Measurements from ENCODE around the gene TMED4. TPM values are rescaled to one million over a fixed set of nuclear protein-coding genes. Genes with fewer than 3 reads are reported as not detected.

The TMED4 gene
- total RNA-seq, 1 experiment from 2014 or later, result 94.4 TPM

DNA sequence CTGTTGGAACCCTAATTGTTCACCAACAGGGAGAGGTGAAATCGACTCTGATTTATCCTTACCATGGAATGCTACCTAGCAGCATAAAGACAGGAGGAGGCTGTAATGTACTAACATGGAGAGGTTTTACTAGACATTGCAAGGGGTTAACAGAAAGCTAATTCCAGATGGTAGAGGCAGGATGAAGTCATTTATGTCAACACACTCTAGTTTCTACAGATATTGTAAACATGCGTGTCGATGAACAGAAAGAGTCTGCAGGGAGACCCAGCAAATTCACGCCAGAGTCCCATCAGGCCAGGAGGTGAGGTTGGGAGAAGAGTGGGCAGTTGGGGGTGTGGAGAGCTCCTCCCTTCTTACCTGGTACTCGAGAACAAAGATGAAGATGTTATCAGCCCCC lies 47.9 kb downstream of the TMED4 start:
- no peaks in the 10 kb centered on the region for H3K36me3 ChIP-seq (replicated peaks; ENCODE audit: control insufficient read depth, insufficient read depth, low read length)
- no peaks in the 10 kb centered on the region for H3K27me3 ChIP-seq (ENCODE audit: control insufficient read depth, insufficient read depth, low read length)
- H3K4me3 ChIP-seq (ENCODE audit: insufficient read depth, low read depth, low read length), result no peak overlapping the region
- DNase-seq, result no peak

DNA sequence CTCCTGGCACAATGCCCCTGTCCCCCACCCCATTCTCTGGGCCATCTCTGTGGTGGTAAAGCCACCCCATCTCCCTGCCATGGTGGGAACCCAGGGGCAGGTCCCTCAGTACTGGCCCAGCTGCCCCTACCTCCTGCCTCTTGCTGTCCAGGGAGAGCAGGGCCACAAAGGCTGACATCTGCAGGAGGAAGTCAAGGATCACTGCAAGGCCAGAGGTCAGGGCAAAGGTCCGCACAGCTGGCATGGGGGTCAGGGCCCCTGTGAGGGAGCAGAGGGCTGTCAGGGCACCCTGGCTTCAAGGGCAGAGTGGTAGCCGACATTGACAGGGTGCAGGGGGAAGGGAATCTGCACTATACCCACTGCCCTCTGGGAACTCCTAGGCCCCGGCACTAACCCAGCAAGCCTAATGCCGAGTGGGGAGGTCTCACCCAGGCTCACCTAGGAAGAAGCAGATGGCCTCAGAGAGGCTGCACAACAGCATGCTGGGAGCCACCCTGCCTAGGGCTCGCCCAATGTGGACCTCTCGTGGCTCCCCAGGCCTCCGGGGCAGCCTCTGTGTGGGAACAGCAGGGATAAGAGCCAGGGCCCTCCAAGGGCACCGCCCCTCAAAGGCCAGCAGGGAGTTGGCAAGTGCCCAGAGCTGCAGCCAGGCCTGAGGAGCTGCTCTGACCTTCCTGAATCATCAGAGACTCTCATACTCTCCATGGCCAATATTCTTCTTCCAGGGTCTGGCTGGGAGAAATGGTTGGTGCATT lies 48.6 kb downstream of the TMED4 start:
- H3K27me3 ChIP-seq (ENCODE audit: control insufficient read depth, insufficient read depth, low read length), result no peaks in the 10 kb centered on the region
- no peak overlapping the region for H3K4me3 ChIP-seq (ENCODE audit: insufficient read depth, low read depth, low read length)
- no peaks in the 10 kb centered on the region for H3K36me3 ChIP-seq (replicated peaks; ENCODE audit: control insufficient read depth, insufficient read depth, low read length)
- peak; percentile 39 for DNase-seq

DNA sequence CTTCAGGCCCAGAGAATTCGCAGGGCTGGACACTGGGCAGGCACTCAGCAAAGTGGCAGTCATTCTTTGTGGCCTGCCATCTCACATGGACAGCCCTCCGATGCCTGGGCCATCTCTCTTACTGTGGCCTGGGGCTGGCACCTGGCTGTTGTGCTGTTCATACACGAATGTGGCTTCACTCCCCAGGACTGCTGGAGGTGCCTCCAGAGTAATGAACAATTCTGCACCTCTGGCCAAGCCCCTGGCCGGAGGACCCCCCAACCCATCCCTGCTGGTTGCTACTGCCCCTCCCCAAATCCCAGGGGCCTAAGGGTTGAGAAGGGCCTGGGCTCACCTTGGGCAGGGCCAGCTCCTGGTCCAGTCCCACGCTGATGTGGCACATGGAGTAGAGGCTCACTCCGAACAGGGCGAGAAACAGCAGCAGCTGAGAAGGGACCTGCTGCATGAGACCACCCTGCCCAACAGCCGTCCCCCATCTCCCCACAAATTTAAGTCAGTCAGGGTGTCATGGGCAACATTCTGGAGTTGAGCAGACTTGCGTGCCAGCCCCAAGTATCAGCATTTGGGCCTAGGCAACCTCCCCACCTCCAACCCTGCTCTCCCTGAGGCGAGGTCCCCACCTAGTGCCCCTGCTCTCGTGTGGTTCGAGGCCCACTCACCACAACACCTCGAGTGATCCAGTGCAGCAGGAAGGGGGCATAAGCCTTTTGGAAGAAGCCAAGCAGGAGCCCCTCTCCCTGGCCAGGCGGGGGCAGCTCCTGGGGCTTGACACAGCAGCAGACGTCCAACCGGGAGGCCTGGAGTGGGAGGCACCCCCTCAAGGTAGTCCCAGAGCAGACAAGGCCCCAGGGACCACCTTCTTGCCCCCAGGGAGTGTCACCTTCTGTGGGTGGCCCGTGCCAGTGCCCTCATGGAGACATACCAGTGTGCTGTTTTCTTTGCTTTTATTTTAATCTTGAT lies 50.3 kb downstream of the TMED4 start:
- Histone ChIP-seq H3K27me3 (ENCODE audit: control insufficient read depth, insufficient read depth, low read length) (no peaks in the 10 kb centered on the region), H3K36me3 (replicated peaks; ENCODE audit: control insufficient read depth, insufficient read depth, low read length) (no peaks in the 10 kb centered on the region), H3K4me3 (ENCODE audit: insufficient read depth, low read depth, low read length) (no peak overlapping the region)
- peak; percentile 34 for DNase-seq

DNA sequence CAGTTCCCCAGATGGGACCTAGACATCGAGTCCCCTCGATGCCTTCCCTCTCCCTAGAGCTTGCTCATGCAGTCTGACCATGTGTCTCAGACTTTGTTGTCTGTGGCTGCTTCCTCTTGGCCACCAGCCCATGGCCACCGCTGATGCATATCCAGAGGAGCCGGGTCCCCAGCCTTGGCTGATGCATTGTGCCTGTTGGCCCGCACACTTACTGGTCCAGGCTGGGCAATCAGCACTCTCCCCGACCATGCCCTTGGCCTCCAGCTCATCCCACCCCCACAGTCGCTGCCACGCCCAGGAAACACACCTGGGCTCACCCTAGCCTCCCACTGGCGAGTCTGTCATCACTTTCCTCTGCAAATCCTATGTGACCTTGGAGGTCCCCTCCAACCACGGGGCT lies 51.0 kb downstream of the TMED4 start:
- peak; percentile 38 for DNase-seq
- H3K36me3 ChIP-seq (replicated peaks; ENCODE audit: control insufficient read depth, insufficient read depth, low read length), result no peaks in the 10 kb centered on the region

More for the DNA sequence above, 51.0 kb downstream of the TMED4 start:
- Histone ChIP-seq H3K4me3 (ENCODE audit: insufficient read depth, low read depth, low read length) (no peak overlapping the region), H3K27me3 (ENCODE audit: control insufficient read depth, insufficient read depth, low read length) (no peaks in the 10 kb centered on the region)

Other genes starting within 250 kb of the TMED4 start
- gene NUDCD3, start 91.6 kb downstream of the TMED4 start, total RNA-seq (2014; rRNA removed; shearing (Covaris generic)), result 68.1 and 79.4 TPM in 2 replicates
- not detected in 2 replicates for gene NPC1L1, start 40.9 kb downstream of the TMED4 start, total RNA-seq (2014; rRNA removed; shearing (Covaris generic))
- 81.2 and 93.4 TPM in 2 replicates for gene DDX56, start 8.3 kb downstream of the TMED4 start, total RNA-seq (2014; rRNA removed; shearing (Covaris generic))
- gene OGDH, start 24.4 kb upstream of the TMED4 start, total RNA-seq (2014; rRNA removed; shearing (Covaris generic)), result 63.1 and 71.3 TPM in 2 replicates
- 16.6 and 17.9 TPM in 2 replicates for gene ZMIZ2, start 166.6 kb upstream of the TMED4 start, total RNA-seq (2014; rRNA removed; shearing (Covaris generic))
- gene PPIA, start 214.4 kb upstream of the TMED4 start, total RNA-seq (2014; rRNA removed; shearing (Covaris generic)), result 3,731 and 4,122 TPM in 2 replicates

Data from H7 (cell line).